Tibial nerve (tissue), 4 donors: ENCODE measurements around the gene ATP8A2. TPM values are rescaled to one million over a fixed set of nuclear protein-coding genes. Genes with fewer than 3 reads are reported as not detected.
"Not testable (repeated sequence)": the region's sequence is repeated elsewhere in the genome, so short reads cannot be mapped to it uniquely, and the experiment has no call there.

ENCODE experiments used
- DNase-seq, 2 donors: peaks; one replicate each; pipeline ENCODE4 v3.0.0-alpha.2; 2019; ENCODE audit warnings: low spot score in 2 of 2
- H3K27ac ChIP-seq, 4 donors: fragments of 200-600 bp; sonication (generic) in 3 of 4; one replicate each; pipeline ENCODE4 v1.5.1; 2017 to 2019; ENCODE audit warnings: mild to moderate bottlenecking in 1 of 4
- H3K27me3 ChIP-seq, 2 donors: fragments of 200-600 bp; sonication (generic) in 1 of 2; one replicate each; pipeline versions ENCODE4 v1.5.1 to v1.6.0; 2017 to 2019
- H3K36me3 ChIP-seq, 3 donors: fragments of 200-600 bp; sonication (generic); one replicate each; pipeline ENCODE4 v1.5.1; 2018 to 2019
- H3K4me1 ChIP-seq, 4 donors: fragments of 200-600 bp; sonication (generic) in 3 of 4; one replicate each; pipeline ENCODE4 v1.5.1; 2017 to 2019
- H3K4me3 ChIP-seq, 4 donors: fragments of 200-600 bp; sonication (generic) in 3 of 4; one replicate each; pipeline ENCODE4 v1.5.1; 2017 to 2019; ENCODE audit warnings: mild to moderate bottlenecking in 1 of 4, moderate library complexity in 1 of 4
- H3K9me3 ChIP-seq, 4 donors: fragments of 200-600 bp; sonication (generic) in 3 of 4; one replicate each; pipeline ENCODE4 v1.5.1; 2017 to 2019
- CTCF ChIP-seq, 5 experiments: fragments of 200-600 bp in 3 of 5; fragments of 450-650 bp in 2 of 5; sonication (generic) in 3 of 5; IDR thresholded peaks; one replicate each; pipeline ENCODE4 v1.5.1; 2016 to 2019; ENCODE audit warnings: antibody characterized with exemption in 5 of 5, mild to moderate bottlenecking in 3 of 5, moderate library complexity in 2 of 5
- EP300 ChIP-seq, 2 donors: sonication (generic); formaldehyde crosslinking; IDR thresholded peaks; one replicate each; pipeline ENCODE4 v1.6.1; 2017; ENCODE audit warnings: antibody characterized with exemption in 2 of 2, mild to moderate bottlenecking in 1 of 2
- POLR2A ChIP-seq, 2 donors: fragments of 450-650 bp; IDR thresholded peaks; one replicate each; pipeline ENCODE4 v1.6.1; 2017; ENCODE audit warnings: antibody characterized with exemption in 2 of 2, mild to moderate bottlenecking in 2 of 2, moderate library complexity in 2 of 2
- WGBS, 2 donors: methylation state at CpG; one replicate each; pipeline ENCODE4 v1.1.5; 2018; 5-methylcytosine and 5-hydroxymethylcytosine counted together
- total RNA-seq, 4 donors: library from RNA; depleted of rRNA; stranded (reverse); fragments of >200 nt; gene quantifications; one replicate each; pipeline ENCODE4 v1.1.0, GENCODE V29; 2016

The ATP8A2 gene
- total RNA-seq, 4 donors from 2014 or later, result 0.30 to 1.7 (median 0.61) TPM

- TF ChIP-seq EP300 (IDR thresholded peaks at IDR 0.05), result no peak
- no peaks in the 10 kb centered on the region for H3K36me3 ChIP-seq
- no peak overlapping the region for H3K27ac ChIP-seq
- no peak overlapping the region for H3K4me3 ChIP-seq
- 46 to 54% methylated on average over 4 of the region's 4 CpGs for WGBS, 2 donors
- H3K9me3 ChIP-seq, result no peaks in the 10 kb centered on the region
- H3K27me3 ChIP-seq, result no peaks in the 10 kb centered on the region
- no peak for DNase-seq
- H3K4me1 ChIP-seq, result no peaks in the 10 kb centered on the region
Observed at GRCh38 chr13:25784119-25784518, 412.3 kb downstream of the ATP8A2 start.

DNA sequence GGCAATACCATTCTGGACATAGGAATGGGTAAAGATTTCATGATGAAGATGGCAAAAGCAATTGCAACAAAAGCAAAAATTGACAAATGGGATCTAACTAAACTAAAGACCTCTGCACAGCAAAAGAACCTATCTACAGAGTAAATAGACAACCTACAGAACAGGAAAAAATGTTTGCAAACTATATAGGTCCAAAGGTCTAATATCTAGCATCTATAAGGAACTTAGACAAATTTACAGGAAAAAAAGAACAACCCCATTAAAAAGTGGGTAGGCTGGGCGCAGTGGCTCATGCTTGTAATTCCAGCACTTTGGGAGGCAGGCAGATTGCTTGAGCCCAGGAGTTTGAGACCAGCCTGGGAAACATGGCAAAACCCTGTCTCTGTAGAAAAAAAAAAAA, 418.4 kb downstream of the ATP8A2 start:
- WGBS, 2 donors, result 96 to 100% methylated on average over 1 of the region's 1 CpG
- not testable (repeated sequence) for H3K4me1 ChIP-seq, DNase-seq, H3K36me3 ChIP-seq, H3K9me3 ChIP-seq, H3K27me3 ChIP-seq, H3K4me3 ChIP-seq, H3K27ac ChIP-seq

DNA sequence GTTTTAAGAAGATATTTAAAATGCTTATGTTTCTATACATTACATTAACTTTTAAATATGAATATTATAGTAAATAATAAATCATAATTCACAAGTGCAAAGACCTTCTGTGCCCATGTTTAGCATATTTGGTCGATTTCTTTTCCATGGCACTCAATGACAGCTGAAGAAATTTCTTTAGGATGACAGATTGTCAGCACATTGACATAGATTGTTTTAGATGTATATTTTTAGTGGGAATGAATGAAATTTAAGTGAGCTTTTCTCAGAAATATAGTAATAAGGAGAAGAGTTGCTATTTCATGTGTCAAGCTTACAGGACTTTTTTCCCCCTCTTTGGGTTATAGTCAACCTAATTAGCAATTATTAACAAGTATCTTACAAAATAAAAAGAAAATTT, 423.5 kb downstream of the ATP8A2 start:
- Histone ChIP-seq H3K4me3 (no peak overlapping the region), H3K27ac (no peak overlapping the region), H3K4me1 (no peaks in the 10 kb centered on the region), H3K27me3 (no peaks in the 10 kb centered on the region), H3K9me3 (no peaks in the 10 kb centered on the region), H3K36me3 (no peaks in the 10 kb centered on the region)
- no peak for TF ChIP-seq EP300 (IDR thresholded peaks at IDR 0.05)
- TF ChIP-seq POLR2A (IDR thresholded peaks at IDR 0.05), result no peak
- TF ChIP-seq CTCF (IDR thresholded peaks at IDR 0.05), result no peak
- whole genome bisulfite sequencing, 2 donors, result 82 to 90% methylated on average over 1 of the region's 1 CpG
- DNase-seq, result no peak

GRCh38 chr13:25796474-25796873, 424.7 kb downstream of the ATP8A2 start:
- 95 to 96% methylated on average over 1 of the region's 1 CpG for WGBS, 2 donors
- DNase-seq, result no peak
- no peaks in the 10 kb centered on the region for H3K4me1 ChIP-seq
- no peaks in the 10 kb centered on the region for H3K9me3 ChIP-seq
- H3K36me3 ChIP-seq, result no peaks in the 10 kb centered on the region
- no peak overlapping the region for H3K27ac ChIP-seq
- no peaks in the 10 kb centered on the region for H3K27me3 ChIP-seq
- H3K4me3 ChIP-seq, result no peak overlapping the region
- no peak for TF ChIP-seq POLR2A (IDR thresholded peaks at IDR 0.05)
- no peak for TF ChIP-seq EP300 (IDR thresholded peaks at IDR 0.05)
- TF ChIP-seq CTCF (IDR thresholded peaks at IDR 0.05), result no peak

GRCh38 chr13:25798998-25799397, 427.2 kb downstream of the ATP8A2 start:
- Histone ChIP-seq H3K9me3 (no peaks in the 10 kb centered on the region), H3K4me3 (no peak overlapping the region), H3K27ac (no peak overlapping the region), H3K4me1 (no peaks in the 10 kb centered on the region), H3K27me3 (no peaks in the 10 kb centered on the region), H3K36me3 (no peaks in the 10 kb centered on the region)
- no peak for DNase-seq
- WGBS, 2 donors, result 76 to 94% methylated on average over 3 of the region's 3 CpGs
- no peak for TF ChIP-seq POLR2A (IDR thresholded peaks at IDR 0.05)

DNA sequence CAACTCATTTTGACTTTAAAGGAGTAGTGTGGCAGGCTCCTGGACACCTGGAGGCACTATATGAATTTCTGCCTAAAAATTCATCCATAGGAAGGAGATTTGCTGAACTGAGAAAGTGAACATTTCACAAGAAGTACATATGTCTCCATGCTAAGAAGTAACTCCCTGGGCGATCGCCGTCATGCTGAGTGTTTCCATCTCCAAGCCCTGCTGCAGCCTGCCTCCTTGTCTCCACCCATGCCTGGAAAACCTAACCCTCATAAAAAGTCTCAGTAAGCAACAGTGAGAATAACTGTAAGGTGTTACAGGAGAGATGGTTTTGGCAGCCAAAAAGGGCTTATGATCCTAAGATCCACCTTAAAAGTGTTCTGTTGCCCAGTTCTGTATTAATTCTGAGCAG, 428.7 kb downstream of the ATP8A2 start:
- DNase-seq, result no peak
- no peak overlapping the region for H3K4me3 ChIP-seq
- no peaks in the 10 kb centered on the region for H3K9me3 ChIP-seq
- no peaks in the 10 kb centered on the region for H3K27me3 ChIP-seq
- 79% methylated on average over 3 of the region's 3 CpGs for whole genome bisulfite sequencing, 2 donors
- H3K36me3 ChIP-seq, result no peaks in the 10 kb centered on the region
- H3K4me1 ChIP-seq, result no peaks in the 10 kb centered on the region
- no peak for TF ChIP-seq POLR2A (IDR thresholded peaks at IDR 0.05)
- TF ChIP-seq EP300 (IDR thresholded peaks at IDR 0.05), result no peak
- no peak for TF ChIP-seq CTCF (IDR thresholded peaks at IDR 0.05)
- no peak overlapping the region for H3K27ac ChIP-seq

GRCh38 chr13:25802579-25802978, 430.8 kb downstream of the ATP8A2 start:
- no peaks in the 10 kb centered on the region for H3K27me3 ChIP-seq
- H3K27ac ChIP-seq, result no peak overlapping the region
- TF ChIP-seq CTCF (IDR thresholded peaks at IDR 0.05) (no peak), EP300 (IDR thresholded peaks at IDR 0.05) (no peak), POLR2A (IDR thresholded peaks at IDR 0.05) (no peak)
- DNase-seq, result no peak
- no peaks in the 10 kb centered on the region for H3K36me3 ChIP-seq
- H3K9me3 ChIP-seq, result no peaks in the 10 kb centered on the region
- WGBS, 2 donors, result 76 to 82% methylated on average over 3 of the region's 3 CpGs
- no peak overlapping the region for H3K4me3 ChIP-seq
- H3K4me1 ChIP-seq, result no peaks in the 10 kb centered on the region
